Measurements from ENCODE around the gene C9orf50. TPM values are rescaled to one million over a fixed set of nuclear protein-coding genes. Genes with fewer than 3 reads are reported as not detected.

Gene C9orf50
- total RNA-seq, 4 donors from 2014 or later = 0.34 TPM; not detected in 3

DNA sequence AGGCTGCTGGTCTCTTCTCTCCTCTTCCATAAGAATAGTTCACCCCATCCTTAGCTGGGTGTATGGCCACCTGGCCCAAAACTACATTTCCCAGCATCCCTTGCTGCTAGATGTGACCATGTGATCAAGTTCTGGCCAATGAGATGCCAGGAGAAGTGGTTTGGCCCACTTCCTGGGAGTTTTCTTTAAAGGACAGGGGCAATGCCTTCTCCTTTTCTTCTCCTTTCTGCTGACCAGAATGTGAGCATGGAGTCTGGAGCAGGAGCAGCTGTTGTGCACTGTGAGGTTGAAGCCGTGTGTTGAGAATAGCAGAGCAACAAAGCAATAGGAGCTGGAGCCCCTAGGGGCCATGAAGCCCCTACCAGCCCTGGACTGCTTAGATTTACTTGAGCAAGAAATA lies 36.8 kb downstream of the C9orf50 start:
- TF ChIP-seq EP300 (IDR thresholded peaks at IDR 0.05) (no peak), POLR2AphosphoS5 (IDR thresholded peaks at IDR 0.05) (peak; percentile 23 to 75)
- no peak overlapping the region for H3K4me3 ChIP-seq
- intact Hi-C loops (cut with DNase I) = no loop called here
- no peak for DNase-seq (ENCODE audit: extremely low spot score)
- H3K4me1 ChIP-seq = peaks cover 0 to 9% (median 6%) of the 10 kb centered on the region in 4 donors
- H3K36me3 ChIP-seq = no peaks in the 10 kb centered on the region
- H3K9me3 ChIP-seq = no peaks in the 10 kb centered on the region
- H3K27ac ChIP-seq (replicated peaks in 1 of 4) = no peak overlapping the region
- no peaks in the 10 kb centered on the region for H3K27me3 ChIP-seq
- WGBS = 80% methylated on average over 1 of the region's 1 CpG

DNA sequence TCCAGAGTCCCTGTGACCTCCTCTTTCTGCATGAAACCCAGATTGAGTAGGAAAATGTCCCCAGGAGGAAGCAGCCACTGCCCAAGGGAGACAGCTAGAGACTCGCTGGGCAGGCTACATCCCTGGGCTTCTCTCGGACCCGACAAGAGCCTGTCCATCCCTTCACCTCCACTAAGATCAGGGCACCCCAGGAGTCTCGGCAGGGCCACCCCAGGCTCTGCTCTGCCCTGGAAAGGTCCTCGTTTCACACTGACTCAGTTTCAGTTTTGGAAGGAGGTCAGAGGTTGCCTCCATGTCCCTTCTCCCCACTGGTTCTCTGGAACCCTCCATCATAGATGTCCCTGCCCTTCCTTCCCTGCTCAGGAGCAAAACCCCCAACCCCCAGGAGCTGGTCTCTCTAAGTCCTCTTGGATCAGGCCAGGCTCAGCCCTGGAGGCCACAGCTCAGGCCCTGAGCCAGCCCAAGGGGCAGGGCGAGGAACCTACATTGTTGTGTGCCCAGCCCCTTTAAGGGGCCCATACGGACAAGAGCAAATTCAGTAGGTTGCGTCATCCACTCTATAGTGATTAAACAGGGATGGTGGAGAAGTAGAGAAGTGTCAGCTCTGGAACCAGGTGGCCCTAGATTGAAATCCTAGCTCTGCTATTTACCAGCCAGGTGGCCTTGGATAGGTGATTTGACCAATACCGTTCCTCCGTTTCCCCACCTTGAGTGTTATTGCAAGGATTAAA lies 37.4 kb downstream of the C9orf50 start:
- no peak for DNase-seq (ENCODE audit: extremely low spot score)
- peaks cover 0 to 9% (median 6%) of the 10 kb centered on the region in 4 donors for H3K4me1 ChIP-seq
- no peak for TF ChIP-seq POLR2AphosphoS5 (IDR thresholded peaks at IDR 0.05)
- TF ChIP-seq EP300 (IDR thresholded peaks at IDR 0.05) = no peak
- TF ChIP-seq, protein P1, sequence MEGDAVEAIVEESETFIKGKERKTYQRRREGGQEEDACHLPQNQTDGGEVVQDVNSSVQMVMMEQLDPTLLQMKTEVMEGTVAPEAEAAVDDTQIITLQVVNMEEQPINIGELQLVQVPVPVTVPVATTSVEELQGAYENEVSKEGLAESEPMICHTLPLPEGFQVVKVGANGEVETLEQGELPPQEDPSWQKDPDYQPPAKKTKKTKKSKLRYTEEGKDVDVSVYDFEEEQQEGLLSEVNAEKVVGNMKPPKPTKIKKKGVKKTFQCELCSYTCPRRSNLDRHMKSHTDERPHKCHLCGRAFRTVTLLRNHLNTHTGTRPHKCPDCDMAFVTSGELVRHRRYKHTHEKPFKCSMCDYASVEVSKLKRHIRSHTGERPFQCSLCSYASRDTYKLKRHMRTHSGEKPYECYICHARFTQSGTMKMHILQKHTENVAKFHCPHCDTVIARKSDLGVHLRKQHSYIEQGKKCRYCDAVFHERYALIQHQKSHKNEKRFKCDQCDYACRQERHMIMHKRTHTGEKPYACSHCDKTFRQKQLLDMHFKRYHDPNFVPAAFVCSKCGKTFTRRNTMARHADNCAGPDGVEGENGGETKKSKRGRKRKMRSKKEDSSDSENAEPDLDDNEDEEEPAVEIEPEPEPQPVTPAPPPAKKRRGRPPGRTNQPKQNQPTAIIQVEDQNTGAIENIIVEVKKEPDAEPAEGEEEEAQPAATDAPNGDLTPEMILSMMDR (IDR thresholded peaks at IDR 0.05) = no peak
- no peak for TF ChIP-seq POLR2A (IDR thresholded peaks at IDR 0.05; ENCODE audit: low read depth)
- H3K27ac ChIP-seq (replicated peaks in 1 of 4) = no peak overlapping the region
- no peak overlapping the region for H3K4me3 ChIP-seq
- WGBS = 74% methylated on average over 5 of the region's 10 CpGs
- intact Hi-C loops (cut with DNase I) = no loop called here
- no peaks in the 10 kb centered on the region for H3K36me3 ChIP-seq
- H3K27me3 ChIP-seq = no peaks in the 10 kb centered on the region
- H3K9me3 ChIP-seq = no peaks in the 10 kb centered on the region

DNA sequence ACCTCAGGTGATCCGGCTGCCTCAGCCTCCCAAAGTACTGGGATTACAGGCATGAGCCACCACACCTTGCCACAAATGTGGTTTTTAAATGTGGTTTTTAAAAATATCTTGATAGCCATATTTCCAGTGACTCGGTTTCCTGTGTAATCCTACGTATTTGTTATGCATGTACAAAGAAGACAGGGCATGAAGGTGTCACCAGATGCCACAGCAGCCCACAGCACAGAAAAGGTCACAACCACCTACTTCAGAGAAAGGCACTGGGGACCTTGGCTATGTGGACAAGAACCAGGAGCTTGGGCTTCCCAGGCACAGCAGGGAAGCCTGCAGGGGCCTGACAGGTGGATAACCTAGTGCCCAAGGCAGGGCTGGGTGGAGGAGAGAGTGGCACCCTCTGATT lies 38.0 kb downstream of the C9orf50 start:
- Histone ChIP-seq H3K4me1 (peaks cover 0 to 9% (median 6%) of the 10 kb centered on the region in 4 donors), H3K27me3 (no peaks in the 10 kb centered on the region), H3K9me3 (no peaks in the 10 kb centered on the region), H3K27ac (replicated peaks in 1 of 4) (no peak overlapping the region), H3K4me3 (no peak overlapping the region), H3K36me3 (no peaks in the 10 kb centered on the region)
- intact Hi-C loops (cut with DNase I) = no loop called here
- WGBS = 80% methylated on average over 3 of the region's 3 CpGs
- TF ChIP-seq, protein P1 (IDR thresholded peaks at IDR 0.05) = no peak
- no peak for TF ChIP-seq POLR2AphosphoS5 (IDR thresholded peaks at IDR 0.05)
- no peak for DNase-seq (ENCODE audit: extremely low spot score)

DNA sequence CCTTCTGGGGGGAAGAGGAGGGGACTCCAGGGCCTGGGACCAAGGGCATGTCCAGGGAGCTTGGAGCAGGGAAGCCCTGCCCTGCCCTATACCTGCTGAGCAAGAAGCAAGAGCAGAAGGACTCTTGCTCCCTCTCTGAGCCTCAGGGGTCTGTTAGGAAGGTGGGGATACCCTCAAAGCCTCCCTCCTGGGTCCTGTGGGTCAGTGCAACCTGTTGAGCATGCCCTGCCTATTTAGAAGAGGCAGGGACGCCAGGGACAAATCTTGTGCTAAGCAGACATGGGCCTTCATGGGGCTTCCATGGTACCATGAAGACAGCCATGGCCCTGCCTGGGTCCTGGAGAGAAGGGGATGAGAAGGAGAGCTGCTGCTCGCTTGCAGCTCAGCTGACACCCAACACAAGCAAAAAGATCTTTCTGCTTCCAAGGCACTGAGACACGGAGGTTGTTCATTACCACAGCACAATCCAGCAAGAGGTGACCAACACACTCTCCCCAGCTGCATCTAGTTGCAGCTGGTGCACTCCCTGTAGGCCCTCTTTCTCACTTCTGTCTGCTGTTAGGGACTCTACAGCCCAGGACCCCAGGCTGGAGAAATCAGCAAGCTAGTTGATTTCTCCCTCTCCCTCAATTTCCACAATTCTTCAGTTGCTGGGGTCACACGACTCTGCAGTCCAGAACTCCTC lies 39.3 kb downstream of the C9orf50 start:
- H3K4me1 ChIP-seq = peaks cover 3 to 9% (median 6%) of the 10 kb centered on the region in 4 donors
- no peak overlapping the region for H3K27ac ChIP-seq (replicated peaks in 1 of 4)
- intact Hi-C loops (cut with DNase I) = no loop called here
- 64% methylated on average over 1 of the region's 4 CpGs for WGBS
- H3K36me3 ChIP-seq = no peaks in the 10 kb centered on the region
- H3K27me3 ChIP-seq = no peaks in the 10 kb centered on the region
- TF ChIP-seq EP300 (IDR thresholded peaks at IDR 0.05) (no peak), POLR2AphosphoS5 (IDR thresholded peaks at IDR 0.05) (no peak), POLR2A (IDR thresholded peaks at IDR 0.05; ENCODE audit: low read depth) (no peak)
- no peaks in the 10 kb centered on the region for H3K9me3 ChIP-seq
- no peak overlapping the region for H3K4me3 ChIP-seq
- DNase-seq (ENCODE audit: extremely low spot score) = no peak

DNA sequence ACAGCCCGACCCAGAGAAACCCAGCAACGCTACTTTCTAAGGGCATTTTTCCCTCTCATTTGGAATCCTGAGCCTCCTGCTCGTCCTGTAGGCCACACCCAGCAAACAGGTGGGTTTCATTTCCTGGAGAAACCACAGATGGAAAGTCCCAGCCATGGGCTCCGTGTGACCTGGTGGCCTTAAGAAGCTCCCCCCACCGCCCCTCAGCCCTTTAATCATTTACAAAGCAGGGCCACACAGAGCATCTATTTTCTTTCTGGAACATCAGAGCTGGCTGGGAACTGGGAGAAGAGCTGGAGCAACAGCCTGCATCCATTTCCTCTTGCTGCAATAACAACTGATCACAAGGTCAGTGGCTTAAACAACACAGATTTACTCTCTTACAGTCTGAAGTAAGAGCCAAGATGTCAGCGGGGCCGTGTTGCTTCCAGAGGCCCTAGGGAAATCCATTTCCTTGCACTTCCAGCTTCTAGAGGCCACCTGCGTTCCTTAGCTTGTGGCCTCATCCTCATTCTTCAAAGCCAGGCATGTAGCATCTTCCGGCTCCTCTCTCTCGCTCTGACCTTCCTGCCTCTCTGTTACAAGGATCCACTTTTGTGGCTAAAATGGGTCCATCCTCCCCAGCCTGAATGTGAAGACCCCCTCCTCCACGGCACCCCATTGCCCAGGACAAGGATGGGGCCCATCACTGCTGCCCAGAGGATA lies 40.5 kb downstream of the C9orf50 start:
- H3K4me3 ChIP-seq = no peak overlapping the region
- intact Hi-C loops (cut with DNase I) = no loop called here
- DNase-seq (ENCODE audit: extremely low spot score) = no peak
- peaks cover 5 to 12% (median 6%) of the 10 kb centered on the region in 4 donors for H3K4me1 ChIP-seq
- H3K36me3 ChIP-seq = no peaks in the 10 kb centered on the region
- H3K9me3 ChIP-seq = no peaks in the 10 kb centered on the region
- TF ChIP-seq POLR2A (IDR thresholded peaks at IDR 0.05; ENCODE audit: low read depth) = no peak
- TF ChIP-seq, protein P1 (IDR thresholded peaks at IDR 0.05) = no peak
- no peak for TF ChIP-seq EP300 (IDR thresholded peaks at IDR 0.05)
- no peak for TF ChIP-seq POLR2AphosphoS5 (IDR thresholded peaks at IDR 0.05)
- no peaks in the 10 kb centered on the region for H3K27me3 ChIP-seq
- H3K27ac ChIP-seq (replicated peaks in 1 of 4) = no peak overlapping the region
- WGBS = 79% methylated on average over 11 of the region's 11 CpGs
